Activated CD8-positive, alpha-beta memory T cell treated with anti-CD3 and anti-CD28 coated beads for 36 hours (primary cell): ENCODE results near the gene LOXL4. TPM values are rescaled to one million over a fixed set of nuclear protein-coding genes. Genes with fewer than 3 reads are reported as not detected.
"Not testable (repeated sequence)": the region's sequence is repeated elsewhere in the genome, so short reads cannot be mapped to it uniquely, and the experiment has no call there.

ENCODE experiments used
- CTCF ChIA-PET: fragments of 350-600 bp; sonication (Branson Sonifier 250); formaldehyde crosslinking; loops from one replicate; lab custom pipeline; 2021; ENCODE audit warnings: antibody characterized with exemption; lab: Charles Lee
- POLR2A ChIA-PET: fragments of 350-600 bp; sonication (Branson Sonifier 250); formaldehyde crosslinking; loops from one replicate; lab custom pipeline; 2021; ENCODE audit warnings: antibody characterized with exemption; lab: Charles Lee
- total RNA-seq, 2 experiments: library from RNA; stranded (reverse); gene quantifications; one replicate each; pipeline ENCODE4 v1.2.3, GENCODE V29; 2021

Gene LOXL4
- total RNA-seq, 2 experiments from 2014 or later, result not detected

DNA sequence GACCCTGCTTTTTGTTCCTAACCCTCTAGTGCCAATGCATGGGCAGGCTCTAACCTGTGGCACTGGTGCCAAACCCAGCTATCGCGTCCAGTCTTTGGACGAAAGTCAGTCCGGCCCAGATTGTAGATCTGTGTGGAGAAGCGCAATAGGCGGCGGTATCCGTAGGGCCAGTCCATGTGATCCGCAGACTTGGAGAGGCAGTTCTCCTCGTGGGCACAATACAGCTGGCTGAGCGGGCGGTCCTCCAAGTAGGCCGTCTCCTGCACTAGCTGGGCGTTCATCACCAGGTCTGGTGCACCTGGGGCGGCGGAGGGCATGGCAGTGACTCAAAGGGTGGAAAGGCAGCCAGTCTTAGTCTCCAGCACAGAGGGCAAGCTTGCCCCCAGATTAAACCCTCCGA lies 14.5 kb downstream of the LOXL4 start:
- ChIA-PET POLR2A (no interaction called here), CTCF (no interaction called here)

GRCh38 chr10:98252464-98252863 lies 15.5 kb downstream of the LOXL4 start:
- ChIA-PET POLR2A (no interaction called here), CTCF (interaction anchor here (0.6 kb wide), 1 partner anchor 107 kb away, joined by 3 read pairs; no protein-coding TSS in a partner anchor)

DNA sequence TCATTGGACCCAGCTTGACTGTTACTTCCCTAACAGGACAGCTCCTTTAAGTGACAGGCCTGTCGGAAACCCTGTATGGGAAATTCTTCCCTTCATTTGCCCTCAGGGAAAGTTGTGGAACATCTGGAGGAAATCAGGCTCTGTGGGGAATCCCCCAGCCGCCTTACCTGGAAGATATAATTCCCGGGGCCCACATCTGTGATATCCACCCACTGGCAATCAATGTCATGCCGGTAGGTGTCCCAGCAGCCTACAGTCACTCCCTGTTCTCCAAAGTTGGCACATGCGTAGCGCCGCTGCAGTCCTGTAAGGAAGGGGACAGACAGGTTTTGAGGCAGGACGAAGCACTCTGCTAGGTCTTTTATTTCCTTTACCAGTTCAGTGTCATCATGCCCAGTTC lies 16.6 kb downstream of the LOXL4 start:
- CTCF ChIA-PET, result no interaction called here

GRCh38 chr10:98249134-98249533 lies 18.9 kb downstream of the LOXL4 start:
- ChIA-PET CTCF (no interaction called here), POLR2A (no interaction called here)

More for the DNA sequence above, 16.6 kb downstream of the LOXL4 start:
- POLR2A ChIA-PET, result no interaction called here

DNA sequence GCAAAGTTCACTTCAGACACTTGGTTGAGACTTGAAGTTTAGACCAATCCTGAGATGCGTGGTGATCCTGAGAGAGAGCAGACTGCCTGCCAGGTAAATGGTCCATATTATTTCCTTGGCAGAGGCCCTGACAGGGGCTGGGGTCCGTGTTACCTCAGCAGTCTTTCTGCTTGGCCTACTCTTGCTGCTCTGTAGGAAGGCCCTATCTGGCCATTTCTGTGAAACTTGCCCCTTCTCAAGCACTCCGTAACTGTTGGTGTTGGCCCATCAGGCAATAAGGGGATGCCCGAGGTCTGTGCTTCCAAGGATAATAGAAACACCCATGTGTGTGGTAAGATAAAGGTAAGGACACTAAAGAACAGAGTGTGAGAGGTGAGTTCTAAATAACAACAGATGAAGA lies 20.0 kb downstream of the LOXL4 start:
- CTCF ChIA-PET, result no interaction called here

GRCh38 chr10:98246911-98247805 lies 20.8 kb downstream of the LOXL4 start:
- POLR2A ChIA-PET, result no interaction called here
- CTCF ChIA-PET, result interaction anchor here (1.0 kb wide), 1 partner anchor 11 kb away, joined by 3 read pairs; no protein-coding TSS in a partner anchor

More for the DNA sequence above, 20.0 kb downstream of the LOXL4 start:
- POLR2A ChIA-PET, result no interaction called here

GRCh38 chr10:98244586-98244985 lies 23.4 kb downstream of the LOXL4 start:
- ChIA-PET CTCF (no interaction called here), POLR2A (no interaction called here)

- ChIA-PET POLR2A (no interaction called here), CTCF (no interaction called here)
Observed at GRCh38 chr10:98244141-98244540, 23.9 kb downstream of the LOXL4 start.

GRCh38 chr10:98242823-98243222 lies 25.2 kb downstream of the LOXL4 start:
- ChIA-PET CTCF (no interaction called here), POLR2A (no interaction called here)

GRCh38 chr10:98240524-98240923 lies 27.5 kb downstream of the LOXL4 start:
- ChIA-PET POLR2A (interaction anchor here (0.6 to 0.7 kb wide), 2 partner anchors 14 to 45 kb away, joined by 3 to 6 read pairs; no protein-coding TSS in a partner anchor), CTCF (interaction anchor here (0.7 kb wide), 1 partner anchor 325 kb away, joined by 3 read pairs; no protein-coding TSS in a partner anchor)

- ChIA-PET POLR2A (no interaction called here), CTCF (interaction anchor here (0.6 to 1.0 kb wide), 2 partner anchors 67 to 1047 kb away, joined by 3 to 4 read pairs; no protein-coding TSS in a partner anchor)
Observed at GRCh38 chr10:98238391-98238790, 29.6 kb downstream of the LOXL4 start.

GRCh38 chr10:98236862-98237261 lies 31.1 kb downstream of the LOXL4 start:
- CTCF ChIA-PET, result no interaction called here
- POLR2A ChIA-PET, result no interaction called here

- POLR2A ChIA-PET, result no interaction called here
- CTCF ChIA-PET, result interaction anchor here (1.2 kb wide), 1 partner anchor 11 kb away, joined by 3 read pairs; no protein-coding TSS in a partner anchor
Observed at GRCh38 chr10:98235846-98236245, 32.1 kb downstream of the LOXL4 start.

DNA sequence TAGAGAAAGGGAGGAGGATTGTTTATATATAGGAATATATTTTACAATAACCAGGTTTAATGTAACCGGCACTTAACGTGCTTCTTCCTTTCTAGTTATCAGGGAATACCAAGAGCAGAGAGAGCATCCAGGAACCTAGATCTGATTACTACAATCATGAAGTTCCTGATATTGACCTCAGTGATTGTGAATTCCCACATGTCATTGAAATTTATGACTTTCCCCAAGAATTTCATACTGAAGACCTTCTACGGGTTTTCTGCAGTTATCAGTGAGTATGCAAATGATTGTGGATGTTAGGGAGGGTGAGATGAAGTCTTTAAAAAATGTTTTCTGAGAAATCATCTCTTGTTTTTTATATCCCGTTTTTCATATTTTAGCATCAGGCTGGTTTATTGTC lies 36.6 kb downstream of the LOXL4 start:
- CTCF ChIA-PET, result no interaction called here
- POLR2A ChIA-PET, result no interaction called here

GRCh38 chr10:98228266-98228665 lies 39.7 kb downstream of the LOXL4 start:
- POLR2A ChIA-PET, CTCF ChIA-PET: not testable (repeated sequence)

GRCh38 chr10:98227713-98228112 lies 40.3 kb downstream of the LOXL4 start:
- POLR2A ChIA-PET, CTCF ChIA-PET: not testable (repeated sequence)

- POLR2A ChIA-PET, result no interaction called here
- CTCF ChIA-PET, result no interaction called here
Observed at GRCh38 chr10:98226508-98227144, 41.4 kb downstream of the LOXL4 start.

DNA sequence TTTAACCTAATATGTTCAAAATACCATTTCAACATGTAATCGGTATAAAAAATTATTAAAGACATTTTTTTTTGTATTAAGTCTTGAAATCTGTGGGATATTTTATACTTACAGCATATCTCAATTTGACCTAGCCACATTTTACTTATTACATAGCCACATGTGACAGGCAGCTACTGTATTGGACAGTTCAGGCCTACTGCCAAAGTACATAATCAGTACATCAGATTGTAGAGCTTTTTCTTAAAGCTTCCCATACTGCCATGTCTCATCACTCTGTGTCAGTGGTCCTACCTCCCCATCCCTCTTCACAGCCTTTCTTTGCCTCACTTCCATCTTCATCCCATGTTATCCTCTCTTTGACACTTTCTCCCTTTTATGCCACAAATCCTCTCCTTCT lies 43.0 kb downstream of the LOXL4 start:
- ChIA-PET CTCF (no interaction called here), POLR2A (no interaction called here)

- POLR2A ChIA-PET, result no interaction called here
- CTCF ChIA-PET, result no interaction called here
Observed at GRCh38 chr10:98224509-98224908, 43.5 kb downstream of the LOXL4 start.

GRCh38 chr10:98223874-98224273 lies 44.1 kb downstream of the LOXL4 start:
- CTCF ChIA-PET, result no interaction called here
- POLR2A ChIA-PET, result no interaction called here
